Muscle of leg (tissue), 11 donors: ENCODE results near the gene TEAD1. TPM values are rescaled to one million over a fixed set of nuclear protein-coding genes. Genes with fewer than 3 reads are reported as not detected.
A peak's percentile ranks its signal among the peaks of the same experiment; 100 is the strongest.

Experiments
- DNase-seq: peaks from one replicate; pipeline ENCODE4 v3.0.0; 2013
- H3K27ac ChIP-seq: one replicate; pipeline ENCODE4 v1.5.1; 2013; ENCODE audit warnings: mild to moderate bottlenecking, low read length, control low read depth
- H3K27me3 ChIP-seq: one replicate; pipeline ENCODE4 v1.6.1; 2013; ENCODE audit warnings: low read length; ENCODE audit not compliant: control insufficient read depth, insufficient read depth
- H3K36me3 ChIP-seq: one replicate; pipeline ENCODE4 v1.6.1; 2013; ENCODE audit warnings: low read length; ENCODE audit not compliant: control insufficient read depth, insufficient read depth
- H3K4me1 ChIP-seq: one replicate; pipeline ENCODE4 v1.6.1; 2013; ENCODE audit warnings: low read length; ENCODE audit not compliant: control insufficient read depth, insufficient read depth
- H3K4me3 ChIP-seq: one replicate; pipeline ENCODE4 v1.5.1; 2013; ENCODE audit warnings: low read length, control low read depth
- H3K9me3 ChIP-seq: replicated peaks from 2 replicates; pipeline ENCODE4 v1.6.1; 2013; ENCODE audit warnings: low read depth, low read length; ENCODE audit not compliant: control insufficient read depth
- WGBS: methylation state at CpG from one replicate; pipeline ENCODE4 v1.1.5; 2013; ENCODE audit warnings: missing lambda C conversion rate; ENCODE audit not compliant: insufficient coverage; 5-methylcytosine and 5-hydroxymethylcytosine counted together
- polyA plus RNA-seq, 8 donors: library from polyadenylated mRNA; unstranded; fragments of 120-200 nt; gene quantifications; one replicate each; pipeline versions ENCODE4 v1.2.1 to v1.2.3, GENCODE V29; 2013; ENCODE audit warnings: inconsistent platforms in 1 of 8, low replicate concordance in 1 of 8; ENCODE audit not compliant: insufficient read length in 8 of 8, insufficient read depth in 1 of 8
- total RNA-seq: library from RNA; stranded (reverse); fragments of 120-200 nt; gene quantifications from one replicate; pipeline ENCODE4 v1.2.4, GENCODE V29; 2013

TEAD1 gene
- total and polyA plus RNA-seq, 9 donors, result 53.9 to 104 (median 81.5) TPM

- Histone ChIP-seq H3K4me1 (no peaks in the 10 kb centered on the region), H3K27ac (no peak overlapping the region), H3K36me3 (no peaks in the 10 kb centered on the region), H3K9me3 (no peaks in the 10 kb centered on the region), H3K4me3 (no peak overlapping the region), H3K27me3 (no peaks in the 10 kb centered on the region)
- DNase-seq, result no peak
- 54% methylated on average over 6 of the region's 8 CpGs for WGBS
Measured at GRCh38 chr11:12662101-12662689, 12.0 kb upstream of the TEAD1 start.

- Histone ChIP-seq H3K4me1 (no peaks in the 10 kb centered on the region), H3K36me3 (no peaks in the 10 kb centered on the region), H3K4me3 (no peak overlapping the region), H3K27me3 (no peaks in the 10 kb centered on the region), H3K27ac (no peak overlapping the region), H3K9me3 (no peaks in the 10 kb centered on the region)
- DNase-seq, result no peak
- 83% methylated on average over 1 of the region's 1 CpG for WGBS
Measured at GRCh38 chr11:12664385-12664784, 9.8 kb upstream of the TEAD1 start.

- WGBS, result no CpG with 5 or more reads among the region's 3 CpGs
- peak; percentile 54 for DNase-seq
- Histone ChIP-seq H3K36me3 (no peaks in the 10 kb centered on the region), H3K27ac (no peak overlapping the region), H3K27me3 (no peaks in the 10 kb centered on the region), H3K4me1 (no peaks in the 10 kb centered on the region), H3K9me3 (no peaks in the 10 kb centered on the region), H3K4me3 (no peak overlapping the region)
Measured at GRCh38 chr11:12666915-12667314, 7.3 kb upstream of the TEAD1 start.

GRCh38 chr11:12667646-12668045 is 6.6 kb upstream of the TEAD1 start:
- no peaks in the 10 kb centered on the region for H3K27me3 ChIP-seq
- DNase-seq, result no peak
- H3K4me3 ChIP-seq, result no peak overlapping the region
- H3K4me1 ChIP-seq, result no peaks in the 10 kb centered on the region
- no peak overlapping the region for H3K27ac ChIP-seq
- H3K36me3 ChIP-seq, result no peaks in the 10 kb centered on the region
- no peaks in the 10 kb centered on the region for H3K9me3 ChIP-seq
- WGBS, result no CpG with 5 or more reads among the region's 1 CpG

GRCh38 chr11:12668166-12668565 is 6.1 kb upstream of the TEAD1 start:
- no CpG with 5 or more reads among the region's 2 CpGs for WGBS
- no peaks in the 10 kb centered on the region for H3K36me3 ChIP-seq
- H3K4me1 ChIP-seq, result peaks cover under 1% of the 10 kb centered on the region
- DNase-seq, result no peak
- H3K27ac ChIP-seq, result no peak overlapping the region
- no peaks in the 10 kb centered on the region for H3K9me3 ChIP-seq
- H3K27me3 ChIP-seq, result no peaks in the 10 kb centered on the region
- no peak overlapping the region for H3K4me3 ChIP-seq

GRCh38 chr11:12669930-12670329 is 4.3 kb upstream of the TEAD1 start:
- Histone ChIP-seq H3K4me1 (peaks cover 3% of the 10 kb centered on the region), H3K36me3 (no peaks in the 10 kb centered on the region), H3K4me3 (no peak overlapping the region), H3K27me3 (no peaks in the 10 kb centered on the region), H3K9me3 (no peaks in the 10 kb centered on the region), H3K27ac (no peak overlapping the region)
- WGBS, result no CpG with 5 or more reads among the region's 3 CpGs
- no peak for DNase-seq

- Histone ChIP-seq H3K36me3 (no peaks in the 10 kb centered on the region), H3K9me3 (no peaks in the 10 kb centered on the region), H3K4me3 (no peak overlapping the region), H3K27me3 (no peaks in the 10 kb centered on the region), H3K4me1 (peaks cover 8% of the 10 kb centered on the region), H3K27ac (no peak overlapping the region)
- WGBS, result 80% methylated on average over 1 of the region's 6 CpGs
- DNase-seq, result no peak
Measured at GRCh38 chr11:12671370-12671769, 2.9 kb upstream of the TEAD1 start.

- Histone ChIP-seq H3K36me3 (no peaks in the 10 kb centered on the region), H3K4me3 (peak overlapping the region; percentile 72), H3K9me3 (no peaks in the 10 kb centered on the region), H3K4me1 (peaks cover 11% of the 10 kb centered on the region), H3K27ac (peak overlapping the region; percentile 98), H3K27me3 (no peaks in the 10 kb centered on the region)
- 0% methylated on average over 3 of the region's 12 CpGs for WGBS
- DNase-seq, result no peak
Measured at GRCh38 chr11:12673601-12673923, 659 bp upstream of the TEAD1 start.

- peak overlapping the region; percentile 54 for H3K27ac ChIP-seq
- DNase-seq, result no peak
- 0% methylated on average over 39 of the region's 46 CpGs for WGBS
Measured at GRCh38 chr11:12674571-12674935, 332 bp downstream of the TEAD1 start.

GRCh38 chr11:12674936-12675696 is 895 bp downstream of the TEAD1 start:
- H3K27me3 ChIP-seq, result no peaks in the 10 kb centered on the region

More at GRCh38 chr11:12674571-12674935, 332 bp downstream of the TEAD1 start:
- H3K27me3 ChIP-seq, result no peaks in the 10 kb centered on the region
- H3K4me3 ChIP-seq, result peak overlapping the region; percentile 34
- H3K36me3 ChIP-seq, result no peaks in the 10 kb centered on the region
- no peaks in the 10 kb centered on the region for H3K9me3 ChIP-seq
- peaks cover 11% of the 10 kb centered on the region for H3K4me1 ChIP-seq

More at GRCh38 chr11:12674936-12675696, 895 bp downstream of the TEAD1 start:
- peak overlapping the region; percentile 93 for H3K27ac ChIP-seq
- no peaks in the 10 kb centered on the region for H3K9me3 ChIP-seq
- no peaks in the 10 kb centered on the region for H3K36me3 ChIP-seq
- WGBS, result under 1% methylated on average over 73 of the region's 81 CpGs
- peaks cover 13% of the 10 kb centered on the region for H3K4me1 ChIP-seq
- DNase-seq, result peak; percentile 79
- H3K4me3 ChIP-seq, result peak overlapping the region; percentile 72
